Left kidney (tissue), 2 donors: Measurements from ENCODE around the gene EIPR1. TPM values are rescaled to one million over a fixed set of nuclear protein-coding genes. Genes with fewer than 3 reads are reported as not detected.
"Not testable (repeated sequence)": the region's sequence is repeated elsewhere in the genome, so short reads cannot be mapped to it uniquely, and the experiment has no call there.

Experiments used
- DNase-seq: peaks from one replicate; pipeline ENCODE4 v3.0.0-alpha.2; 2013
- polyA plus RNA-seq: library from polyadenylated mRNA; unstranded; fragments of 120-200 nt; gene quantifications from one replicate; pipeline ENCODE4 v1.2.1, GENCODE V29; 2013; ENCODE audit not compliant: insufficient read length

Gene EIPR1
- polyA plus RNA-seq, 1 donor, result 26.3 TPM

GRCh38 chr2:3404349-3404894, 26.8 kb upstream of the EIPR1 start:
- DNase-seq, result no peak

GRCh38 chr2:3403587-3404334, 26.1 kb upstream of the EIPR1 start:
- DNase-seq, result no peak

- DNase-seq, result peak; percentile 46
These were observed 22.2 kb upstream of the EIPR1 start for GRCh38 chr2:3399829-3400228.

GRCh38 chr2:3399381-3399780, 21.8 kb upstream of the EIPR1 start:
- no peak for DNase-seq

GRCh38 chr2:3398857-3399256, 21.2 kb upstream of the EIPR1 start:
- no peak for DNase-seq

- DNase-seq, result no peak
These were observed 19.4 kb upstream of the EIPR1 start for GRCh38 chr2:3396920-3397559.

- DNase-seq, result no peak
These were observed 14.6 kb upstream of the EIPR1 start for GRCh38 chr2:3392216-3392615.

GRCh38 chr2:3390041-3390440, 12.4 kb upstream of the EIPR1 start:
- no peak for DNase-seq

GRCh38 chr2:3389193-3389592, 11.6 kb upstream of the EIPR1 start:
- no peak for DNase-seq

GRCh38 chr2:3388412-3388738, 10.8 kb upstream of the EIPR1 start:
- no peak for DNase-seq

GRCh38 chr2:3387644-3388411, 10.2 kb upstream of the EIPR1 start:
- no peak for DNase-seq

- no peak for DNase-seq
These were observed 9.4 kb upstream of the EIPR1 start for GRCh38 chr2:3387011-3387410.

GRCh38 chr2:3386448-3386958, 8.9 kb upstream of the EIPR1 start:
- DNase-seq, result no peak

- peak; percentile 90 for DNase-seq
These were observed 2.3 kb upstream of the EIPR1 start, which contains the start of gene TRAPPC12 for GRCh38 chr2:3379647-3380534. Gene TRAPPC12, plus strand, starts transcription at chr2:3379694. Its CDS starts 7,930 bp downstream, at chr2:3387624.

- DNase-seq, result no peak
These were observed 1.7 kb upstream of the EIPR1 start for GRCh38 chr2:3379339-3379646.

- DNase-seq, result peak; percentile 45
These were observed 373 bp downstream of the EIPR1 start for GRCh38 chr2:3377279-3377611.

GRCh38 chr2:3376821-3377220, 797 bp downstream of the EIPR1 start:
- DNase-seq, result no peak

GRCh38 chr2:3369340-3370181, 8.1 kb downstream of the EIPR1 start:
- DNase-seq, result not testable (repeated sequence)

GRCh38 chr2:3368261-3368722, 9.3 kb downstream of the EIPR1 start:
- DNase-seq, result no peak

- no peak for DNase-seq
These were observed 12.4 kb downstream of the EIPR1 start for GRCh38 chr2:3365219-3365618.
